ENCODE results near the gene ADAMTS14. TPM values are rescaled to one million over a fixed set of nuclear protein-coding genes. Genes with fewer than 3 reads are reported as not detected.

ADAMTS14 gene
- polyA plus RNA-seq, 6 donors from 2014 or later, result not detected

- H3K4me3 Mint-ChIP-seq, result peak overlapping the region in 1 of 8 donors; percentile 3
- no peaks in the 10 kb centered on the region for H3K36me3 Mint-ChIP-seq
- H3K9me3 Mint-ChIP-seq, result no peaks in the 10 kb centered on the region
- no peak for DNase-seq
- H3K27me3 Mint-ChIP-seq, result peaks cover 0 to 7% (median 6%) of the 10 kb centered on the region in 3 donors
- peaks cover 0 to 2% (median 0%) of the 10 kb centered on the region in 3 donors for H3K4me1 Mint-ChIP-seq
- ATAC-seq (ENCODE audit: low read depth in 2 of 2), result no peak
- H3K27ac Mint-ChIP-seq, result peak overlapping the region in 1 of 6 donors; percentile 16
Measured at GRCh38 chr10:70715853-70716795, 43.8 kb downstream of the ADAMTS14 start.

DNA sequence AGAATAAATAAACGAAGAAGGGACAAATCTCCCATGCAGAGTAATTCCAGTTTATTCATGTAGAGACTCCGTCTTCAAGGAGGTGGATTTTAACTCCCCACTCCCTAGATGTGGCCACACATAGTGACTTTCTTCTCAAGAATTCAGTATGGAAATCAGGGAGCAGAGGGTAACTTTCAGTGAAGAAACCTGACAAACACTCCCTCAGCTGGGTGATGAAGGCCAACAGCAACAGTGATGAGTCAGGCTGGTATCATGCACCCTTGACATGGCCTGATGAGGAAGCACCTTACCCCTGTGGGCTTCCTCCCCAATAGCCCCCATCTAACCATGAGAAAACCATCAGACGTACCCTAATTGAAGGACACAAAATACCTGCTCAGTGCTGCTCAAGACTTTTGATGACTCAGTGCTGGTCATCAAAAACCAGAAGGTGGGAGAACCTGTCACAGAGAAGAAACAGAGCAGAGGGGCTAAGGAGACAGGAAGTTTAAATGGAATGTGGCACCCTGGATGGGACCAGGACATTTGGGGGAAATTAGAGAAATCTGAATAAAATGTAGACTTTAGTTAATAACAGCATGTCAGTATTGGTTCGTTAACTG, 50.6 kb downstream of the ADAMTS14 start:
- H3K4me3 Mint-ChIP-seq, result no peak overlapping the region
- no peaks in the 10 kb centered on the region for H3K36me3 Mint-ChIP-seq
- no peak for DNase-seq
- H3K4me1 Mint-ChIP-seq, result no peaks in the 10 kb centered on the region
- ATAC-seq (ENCODE audit: low read depth in 2 of 2), result no peak
- peaks cover 0 to 6% (median 2%) of the 10 kb centered on the region in 7 donors for H3K9me3 Mint-ChIP-seq
- H3K27me3 Mint-ChIP-seq, result peaks cover 0 to 11% (median 5%) of the 10 kb centered on the region in 3 donors
- H3K27ac Mint-ChIP-seq, result no peak overlapping the region

DNA sequence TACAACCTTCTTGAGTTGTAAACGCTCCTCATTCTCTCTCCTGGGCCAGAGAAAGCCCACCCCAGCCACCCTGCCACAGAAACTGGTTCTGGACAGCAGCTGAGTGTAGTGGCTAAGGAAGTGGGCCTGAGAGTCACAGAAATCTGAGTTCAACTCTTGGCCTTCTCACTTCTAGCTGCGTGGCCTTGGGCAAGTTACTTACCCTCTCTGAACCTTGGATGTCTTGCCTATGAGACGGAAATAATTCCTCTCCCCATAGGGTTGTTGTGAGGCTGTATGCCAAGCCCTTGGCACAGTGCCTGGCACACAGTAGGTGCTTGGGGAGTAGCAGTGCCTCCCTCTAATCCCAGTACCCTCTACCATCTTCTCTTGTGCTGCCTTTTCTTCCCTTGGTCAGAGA, 51.5 kb downstream of the ADAMTS14 start:
- H3K36me3 Mint-ChIP-seq, result no peaks in the 10 kb centered on the region
- H3K27me3 Mint-ChIP-seq, result peaks cover 0 to 11% (median 5%) of the 10 kb centered on the region in 3 donors
- H3K4me3 Mint-ChIP-seq, result no peak overlapping the region
- peaks cover 0 to 6% (median 2%) of the 10 kb centered on the region in 7 donors for H3K9me3 Mint-ChIP-seq
- ATAC-seq (ENCODE audit: low read depth in 2 of 2) (no peak), DNase-seq (no peak)
- H3K27ac Mint-ChIP-seq, result no peak overlapping the region
- H3K4me1 Mint-ChIP-seq, result no peaks in the 10 kb centered on the region

DNA sequence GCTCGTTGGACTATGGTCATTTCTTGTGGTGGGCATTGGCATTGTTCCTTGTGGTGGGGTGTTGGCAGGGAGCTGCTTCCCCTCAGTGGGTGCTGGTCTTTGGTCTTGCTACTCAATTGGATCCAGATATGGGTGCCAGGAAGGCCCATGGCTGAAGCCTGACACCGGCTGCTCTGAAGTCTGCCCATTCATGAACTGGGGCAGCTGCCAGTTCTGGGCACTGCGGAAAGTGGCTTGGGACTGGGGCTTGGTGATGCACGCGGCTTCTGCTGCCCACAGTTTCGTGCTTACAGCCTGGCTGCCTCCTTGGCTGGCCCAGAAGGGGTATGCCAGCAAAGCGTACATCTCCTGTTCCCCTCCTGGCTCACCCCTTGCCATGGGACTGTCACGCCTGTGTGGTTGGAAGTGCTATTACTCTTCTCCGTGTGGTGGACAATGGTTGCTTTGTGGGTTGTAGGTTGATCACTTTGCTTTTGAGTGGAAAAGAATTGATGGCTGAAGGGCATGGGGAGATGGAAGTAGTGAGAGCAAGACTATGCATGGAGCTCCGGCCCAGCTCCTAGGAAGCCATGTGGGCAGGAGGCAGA, 54.7 kb downstream of the ADAMTS14 start:
- no peak overlapping the region for H3K27ac Mint-ChIP-seq
- H3K9me3 Mint-ChIP-seq, result peaks cover 0 to 6% (median 2%) of the 10 kb centered on the region in 7 donors
- H3K27me3 Mint-ChIP-seq, result peaks cover 0 to 11% (median 5%) of the 10 kb centered on the region in 3 donors
- no peaks in the 10 kb centered on the region for H3K36me3 Mint-ChIP-seq
- no peak for DNase-seq
- no peaks in the 10 kb centered on the region for H3K4me1 Mint-ChIP-seq
- H3K4me3 Mint-ChIP-seq, result no peak overlapping the region
- ATAC-seq (ENCODE audit: low read depth in 2 of 2), result no peak

DNA sequence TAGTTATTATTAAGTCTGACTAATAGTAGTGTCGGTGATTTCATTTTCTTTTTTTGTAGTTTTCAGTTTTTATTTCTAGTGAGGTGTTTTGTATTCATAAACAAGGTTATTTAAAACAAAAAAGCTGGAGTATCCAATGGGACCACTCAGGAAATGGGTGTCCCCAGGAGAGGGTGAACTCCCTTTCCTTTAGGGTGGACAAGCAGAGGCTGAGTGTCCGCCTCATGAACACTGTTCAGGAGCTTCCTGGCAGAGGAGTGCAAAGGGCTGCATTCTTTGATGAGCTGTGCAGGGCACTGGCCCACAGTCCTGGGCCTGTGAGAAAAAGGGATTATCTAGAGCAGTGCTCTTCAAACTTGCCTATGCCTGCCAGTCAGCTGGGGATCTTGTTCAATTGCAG, 56.0 kb downstream of the ADAMTS14 start:
- H3K27ac Mint-ChIP-seq, result no peak overlapping the region
- H3K4me3 Mint-ChIP-seq, result peak overlapping the region in 1 of 8 donors; percentile 66
- no peaks in the 10 kb centered on the region for H3K36me3 Mint-ChIP-seq
- H3K9me3 Mint-ChIP-seq, result peaks cover 0 to 6% (median 2%) of the 10 kb centered on the region in 7 donors
- DNase-seq (no peak), ATAC-seq (ENCODE audit: low read depth in 2 of 2) (no peak)
- peaks cover 0 to 11% (median 5%) of the 10 kb centered on the region in 3 donors for H3K27me3 Mint-ChIP-seq
- no peaks in the 10 kb centered on the region for H3K4me1 Mint-ChIP-seq

GRCh38 chr10:70729763-70730357, 57.6 kb downstream of the ADAMTS14 start:
- Mint-ChIP-seq H3K4me1 (no peaks in the 10 kb centered on the region), H3K36me3 (no peaks in the 10 kb centered on the region), H3K4me3 (no peak overlapping the region), H3K9me3 (peaks cover 0 to 6% (median 2%) of the 10 kb centered on the region in 7 donors), H3K27me3 (peaks cover 0 to 11% (median 3%) of the 10 kb centered on the region in 3 donors), H3K27ac (no peak overlapping the region)
- no peak for ATAC-seq (ENCODE audit: low read depth in 2 of 2)
- no peak for DNase-seq

DNA sequence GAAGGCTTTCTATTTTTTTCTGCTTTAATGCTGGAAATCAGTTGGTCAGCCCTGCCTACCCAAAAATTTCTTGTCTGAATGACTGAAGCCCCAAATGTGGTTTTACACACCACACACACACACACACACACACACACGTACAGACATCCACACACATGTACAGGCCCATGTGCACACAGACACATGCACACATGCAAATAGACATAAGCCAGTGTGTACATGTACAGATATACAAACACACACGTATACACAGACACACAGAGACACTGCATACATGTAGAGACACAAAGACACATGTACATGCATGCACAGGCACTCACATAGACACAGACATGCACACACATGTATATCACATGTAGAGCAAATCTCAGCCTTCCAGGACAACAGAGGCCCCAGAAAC, 58.6 kb downstream of the ADAMTS14 start:
- ATAC-seq (ENCODE audit: low read depth in 2 of 2) (no peak), DNase-seq (no peak)
- peaks cover 0 to 10% (median 4%) of the 10 kb centered on the region in 3 donors for H3K27me3 Mint-ChIP-seq
- H3K27ac Mint-ChIP-seq, result no peak overlapping the region
- no peak overlapping the region for H3K4me3 Mint-ChIP-seq
- no peaks in the 10 kb centered on the region for H3K36me3 Mint-ChIP-seq
- H3K4me1 Mint-ChIP-seq, result no peaks in the 10 kb centered on the region
- peaks cover 0 to 1% (median 0%) of the 10 kb centered on the region in 7 donors for H3K9me3 Mint-ChIP-seq

GRCh38 chr10:70732569-70732968, 60.3 kb downstream of the ADAMTS14 start:
- Mint-ChIP-seq H3K4me3 (no peak overlapping the region), H3K9me3 (no peaks in the 10 kb centered on the region), H3K27ac (peak overlapping the region in 1 of 6 donors; percentile 80), H3K4me1 (no peaks in the 10 kb centered on the region), H3K36me3 (no peaks in the 10 kb centered on the region), H3K27me3 (peaks cover 0 to 5% (median 0%) of the 10 kb centered on the region in 3 donors)
- ATAC-seq (ENCODE audit: low read depth in 2 of 2) (no peak), DNase-seq (no peak)

- Mint-ChIP-seq H3K36me3 (no peaks in the 10 kb centered on the region), H3K27ac (no peak overlapping the region), H3K4me3 (no peak overlapping the region), H3K4me1 (no peaks in the 10 kb centered on the region), H3K27me3 (peaks cover 0 to 5% (median 0%) of the 10 kb centered on the region in 3 donors), H3K9me3 (no peaks in the 10 kb centered on the region)
- DNase-seq, result no peak
- no peak for ATAC-seq (ENCODE audit: low read depth in 2 of 2)
Measured at GRCh38 chr10:70733051-70733450, 60.7 kb downstream of the ADAMTS14 start.

GRCh38 chr10:70735161-70735560, 62.9 kb downstream of the ADAMTS14 start:
- DNase-seq, result no peak
- no peak for ATAC-seq (ENCODE audit: low read depth in 2 of 2)
- H3K4me1 Mint-ChIP-seq, result no peaks in the 10 kb centered on the region
- H3K9me3 Mint-ChIP-seq, result no peaks in the 10 kb centered on the region
- H3K36me3 Mint-ChIP-seq, result no peaks in the 10 kb centered on the region
- peaks cover 0 to 5% (median 0%) of the 10 kb centered on the region in 3 donors for H3K27me3 Mint-ChIP-seq
- H3K27ac Mint-ChIP-seq, result no peak overlapping the region
- H3K4me3 Mint-ChIP-seq, result no peak overlapping the region

DNA sequence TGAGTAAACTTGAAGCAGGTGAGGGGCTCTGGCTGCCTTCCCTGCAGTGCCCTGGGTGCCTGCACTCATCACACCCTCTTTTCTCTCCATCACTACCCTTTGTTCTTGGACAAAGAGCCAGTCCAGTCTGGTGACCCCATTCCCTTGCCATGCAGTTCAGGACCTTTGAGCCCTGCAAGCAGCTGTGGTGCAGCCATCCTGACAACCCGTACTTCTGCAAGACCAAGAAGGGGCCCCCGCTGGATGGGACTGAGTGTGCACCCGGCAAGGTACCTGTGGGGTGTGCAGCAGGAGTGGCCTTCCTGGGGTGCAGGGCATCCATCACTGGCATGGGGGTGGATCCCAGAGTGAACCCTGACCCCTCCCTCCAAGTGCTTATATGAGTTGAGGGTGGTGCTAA, 64.2 kb downstream of the ADAMTS14 start:
- no peaks in the 10 kb centered on the region for H3K4me1 Mint-ChIP-seq
- ATAC-seq (ENCODE audit: low read depth in 2 of 2), result no peak
- DNase-seq, result no peak
- H3K36me3 Mint-ChIP-seq, result no peaks in the 10 kb centered on the region
- H3K9me3 Mint-ChIP-seq, result no peaks in the 10 kb centered on the region
- H3K27ac Mint-ChIP-seq, result no peak overlapping the region
- H3K27me3 Mint-ChIP-seq, result peaks cover 0 to 5% (median 0%) of the 10 kb centered on the region in 3 donors
- H3K4me3 Mint-ChIP-seq, result no peak overlapping the region

DNA sequence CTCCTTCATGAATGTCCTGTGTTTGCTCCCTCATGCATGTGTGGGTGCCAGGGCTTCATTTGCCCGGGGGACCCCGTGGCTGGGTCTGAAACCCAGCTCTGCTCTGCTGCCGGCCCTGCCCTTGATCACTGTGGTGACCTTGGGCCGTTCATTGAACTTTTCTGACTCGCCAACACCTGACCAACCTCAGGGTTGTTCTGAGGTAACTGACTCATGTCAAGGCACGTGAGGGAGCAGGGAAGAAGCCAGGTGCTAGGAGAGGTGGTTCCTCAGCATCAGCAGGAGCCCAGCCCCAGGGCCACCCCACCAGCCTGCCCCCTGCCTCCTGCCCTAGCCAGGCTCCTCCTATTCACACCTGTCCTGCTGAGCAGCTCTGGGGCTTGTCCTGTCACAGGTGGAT, 64.9 kb downstream of the ADAMTS14 start:
- no peak for ATAC-seq (ENCODE audit: low read depth in 2 of 2)
- H3K4me3 Mint-ChIP-seq, result no peak overlapping the region
- H3K27me3 Mint-ChIP-seq, result peaks cover 0 to 5% (median 0%) of the 10 kb centered on the region in 3 donors
- no peak for DNase-seq
- H3K36me3 Mint-ChIP-seq, result no peaks in the 10 kb centered on the region
- no peak overlapping the region for H3K27ac Mint-ChIP-seq
- H3K9me3 Mint-ChIP-seq, result no peaks in the 10 kb centered on the region
- H3K4me1 Mint-ChIP-seq, result no peaks in the 10 kb centered on the region

DNA sequence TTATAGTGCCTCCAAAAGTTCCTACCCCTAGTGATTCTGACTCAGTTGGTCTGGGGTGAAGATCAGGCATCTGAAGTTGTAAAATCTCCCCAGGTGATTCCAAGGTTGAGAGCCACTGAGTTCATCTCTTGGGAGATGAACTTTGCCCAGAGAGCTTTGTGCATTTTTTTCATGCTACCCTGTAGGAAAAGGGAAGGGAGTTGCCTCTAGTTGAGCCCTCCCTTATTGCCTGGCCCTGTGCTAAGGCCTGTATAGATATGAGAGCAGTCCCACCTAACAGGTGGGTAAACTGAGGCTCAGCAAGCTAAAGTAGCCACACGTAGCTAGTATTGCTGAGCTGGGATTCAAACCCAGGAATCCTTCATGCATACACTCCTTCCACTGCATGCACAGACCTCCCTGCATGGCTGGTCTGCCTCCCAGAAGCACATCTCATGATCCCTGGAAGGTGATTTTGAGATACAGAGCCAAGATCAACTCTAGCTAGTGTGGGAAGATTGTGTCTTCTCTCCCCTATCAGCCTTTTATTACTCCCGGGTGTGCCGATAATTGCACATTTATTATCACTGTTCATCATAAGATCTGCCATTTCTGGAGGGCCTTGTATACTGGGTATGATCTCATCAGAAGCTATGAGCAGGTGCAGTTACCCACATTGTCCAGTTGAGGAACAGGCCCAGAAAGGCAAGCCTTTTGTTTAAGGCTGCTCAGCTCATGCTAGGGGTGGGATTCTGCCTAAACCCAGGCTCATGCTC, 65.9 kb downstream of the ADAMTS14 start:
- H3K9me3 Mint-ChIP-seq, result no peaks in the 10 kb centered on the region
- no peaks in the 10 kb centered on the region for H3K4me1 Mint-ChIP-seq
- H3K4me3 Mint-ChIP-seq, result no peak overlapping the region
- H3K27me3 Mint-ChIP-seq, result peaks cover 0 to 5% (median 0%) of the 10 kb centered on the region in 3 donors
- ATAC-seq (ENCODE audit: low read depth in 2 of 2), result no peak
- H3K36me3 Mint-ChIP-seq, result no peaks in the 10 kb centered on the region
- no peak for DNase-seq
- H3K27ac Mint-ChIP-seq, result no peak overlapping the region

Data from naive B cell (primary cell).